Esophagus squamous epithelium (tissue), 5 donors: ENCODE measurements around the gene RALY. TPM values are rescaled to one million over a fixed set of nuclear protein-coding genes. Genes with fewer than 3 reads are reported as not detected.
A peak's percentile ranks its signal among the peaks of the same experiment; 100 is the strongest.

ENCODE experiments used
- DNase-seq: peaks from one replicate; lab custom pipeline; 2025; lab: John Stamatoyannopoulos, UW
- H3K27ac ChIP-seq, 4 donors: fragments of 200-600 bp; sonication (generic); one replicate each; pipeline ENCODE4 v1.5.1; 2016 to 2019; ENCODE audit warnings: mild to moderate bottlenecking in 1 of 4
- H3K27me3 ChIP-seq, 4 donors: fragments of 200-600 bp; sonication (generic); 1 replicate in 3 of 4; 2 replicates in 1 of 4; pipeline versions ENCODE4 v1.5.1 to v1.6.0; 2017 to 2021; ENCODE audit warnings: antibody characterized with exemption in 1 of 4
- H3K36me3 ChIP-seq, 3 donors: fragments of 200-600 bp; sonication (generic); one replicate each; pipeline ENCODE4 v1.5.1; 2016 to 2019
- H3K4me1 ChIP-seq, 3 donors: fragments of 200-600 bp; sonication (generic); one replicate each; pipeline ENCODE4 v1.5.1; 2017 to 2019
- H3K4me3 ChIP-seq, 4 donors: fragments of 200-600 bp; sonication (generic); 1 replicate in 3 of 4; 2 replicates in 1 of 4; pipeline ENCODE4 v1.5.1; 2016 to 2019; ENCODE audit warnings: mild to moderate bottlenecking in 2 of 4, moderate library complexity in 1 of 4
- H3K9me3 ChIP-seq, 3 donors: fragments of 200-600 bp; sonication (generic); one replicate each; pipeline ENCODE4 v1.5.1; 2016 to 2019
- CTCF ChIP-seq, 6 experiments: fragments of 450-650 bp in 4 of 6; fragments of 200-600 bp in 2 of 6; sonication (generic) in 2 of 6; IDR thresholded peaks; one replicate each; pipeline ENCODE4 v1.5.1; 2016 to 2019; ENCODE audit warnings: antibody characterized with exemption in 6 of 6, mild to moderate bottlenecking in 4 of 6, moderate library complexity in 4 of 6
- POLR2A ChIP-seq, 4 donors: fragments of 450-650 bp; IDR thresholded peaks; one replicate each; pipeline ENCODE4 v1.6.1; 2017; ENCODE audit warnings: antibody characterized with exemption in 4 of 4, mild to moderate bottlenecking in 4 of 4, moderate library complexity in 3 of 4
- WGBS, 2 donors: methylation state at CpG; one replicate each; pipeline ENCODE4 v1.1.5; 2018; 5-methylcytosine and 5-hydroxymethylcytosine counted together
- intact Hi-C: fragments of 100-400 bp; cut with DNase I; formaldehyde crosslinking; loops from one replicate; pipeline ENCODE4 v1.15.0; 2022
- total RNA-seq, 4 donors: library from RNA; depleted of rRNA; stranded (reverse); fragments of >200 nt; gene quantifications; one replicate each; pipeline ENCODE4 v1.1.0, GENCODE V29; 2016
- donor health status: DM: yes; HTN: yes; CAD: no.

The RALY gene
- total RNA-seq, 4 donors from 2014 or later: 70.3 to 100 (median 88.2) TPM

DNA sequence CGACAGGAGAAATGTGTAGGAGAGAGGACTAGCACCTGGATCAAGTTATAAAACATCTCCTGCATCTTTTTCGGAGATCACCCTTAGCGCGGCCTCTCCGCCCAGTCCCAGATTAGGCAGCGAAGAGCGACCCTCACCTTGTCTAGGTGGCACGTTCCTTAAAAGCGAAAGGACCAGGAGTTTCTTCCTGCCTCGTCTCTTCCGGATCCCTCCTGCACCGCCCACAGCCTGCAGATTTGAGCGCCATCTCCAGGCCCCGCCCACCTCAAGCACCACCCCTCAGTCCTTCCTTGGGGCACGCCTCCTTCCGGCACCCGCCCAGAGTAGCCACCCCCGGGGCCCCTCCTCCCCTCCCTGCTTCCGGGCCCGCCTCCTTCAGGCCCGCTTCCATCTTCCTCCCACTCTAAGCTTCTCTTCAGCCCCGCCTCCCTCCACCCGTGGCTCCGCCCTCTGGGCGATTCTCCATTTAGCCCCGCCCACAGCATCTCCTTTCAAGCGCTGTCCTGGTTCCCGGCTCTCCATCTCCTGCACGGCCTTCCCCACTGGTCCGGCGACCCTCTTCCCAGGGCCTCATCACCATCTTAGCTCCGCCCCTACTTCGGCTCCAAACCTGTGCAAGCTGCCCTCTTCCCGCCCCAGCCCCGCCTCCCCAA lies 662 bp upstream of the RALY start:
- peak overlapping the region; percentile 77 to 95 (median 88) for H3K4me3 ChIP-seq
- H3K27me3 ChIP-seq: no peaks in the 10 kb centered on the region
- H3K36me3 ChIP-seq: peaks cover 0 to 6% (median 0%) of the 10 kb centered on the region in 3 donors
- peak overlapping the region; percentile 98 to 100 (median 98) for H3K27ac ChIP-seq
- peak in 3 of 4 donors; percentile 40 to 66 (median 46) for TF ChIP-seq POLR2A (IDR thresholded peaks at IDR 0.05)
- no peak for TF ChIP-seq CTCF (IDR thresholded peaks at IDR 0.05)
- WGBS, 2 donors: 0 to 2% methylated on average over 29 to 31 of the region's 35 CpGs
- intact Hi-C loops: no loop called here
- no peaks in the 10 kb centered on the region for H3K9me3 ChIP-seq
- H3K4me1 ChIP-seq: peaks cover 10 to 57% (median 37%) of the 10 kb centered on the region in 3 donors
- peak; percentile 96 for DNase-seq

- no peaks in the 10 kb centered on the region for H3K27me3 ChIP-seq
- H3K4me1 ChIP-seq: peaks cover 10 to 70% (median 46%) of the 10 kb centered on the region in 3 donors
- intact Hi-C loops: no loop called here
- 0% methylated on average over 8 to 18 of the region's 57 CpGs for whole genome bisulfite sequencing, 2 donors
- H3K4me3 ChIP-seq: peak overlapping the region; percentile 77 to 95 (median 88)
- peak; percentile 26 for DNase-seq
- peak overlapping the region; percentile 98 to 100 (median 98) for H3K27ac ChIP-seq
- TF ChIP-seq POLR2A (IDR thresholded peaks at IDR 0.05): no peak
- TF ChIP-seq CTCF (IDR thresholded peaks at IDR 0.05): no peak
- H3K36me3 ChIP-seq: peaks cover 0 to 6% (median 0%) of the 10 kb centered on the region in 3 donors
- H3K9me3 ChIP-seq: no peaks in the 10 kb centered on the region
Measured at GRCh38 chr20:33994222-33994913, 657 bp downstream of the RALY start.

GRCh38 chr20:33995053-33995831 lies 1.5 kb downstream of the RALY start:
- Histone ChIP-seq H3K4me1 (peaks cover 10 to 79% (median 55%) of the 10 kb centered on the region in 3 donors), H3K36me3 (peaks cover 0 to 6% (median 0%) of the 10 kb centered on the region in 3 donors), H3K27ac (peak overlapping the region; percentile 98 to 100 (median 98)), H3K9me3 (no peaks in the 10 kb centered on the region), H3K4me3 (peak overlapping the region; percentile 77 to 95 (median 88)), H3K27me3 (no peaks in the 10 kb centered on the region)
- WGBS, 2 donors: 11 to 12% methylated on average over 8 of the region's 8 CpGs
- intact Hi-C loops: no loop called here
- TF ChIP-seq POLR2A (IDR thresholded peaks at IDR 0.05) (no peak), CTCF (IDR thresholded peaks at IDR 0.05) (no peak)
- DNase-seq: no peak

DNA sequence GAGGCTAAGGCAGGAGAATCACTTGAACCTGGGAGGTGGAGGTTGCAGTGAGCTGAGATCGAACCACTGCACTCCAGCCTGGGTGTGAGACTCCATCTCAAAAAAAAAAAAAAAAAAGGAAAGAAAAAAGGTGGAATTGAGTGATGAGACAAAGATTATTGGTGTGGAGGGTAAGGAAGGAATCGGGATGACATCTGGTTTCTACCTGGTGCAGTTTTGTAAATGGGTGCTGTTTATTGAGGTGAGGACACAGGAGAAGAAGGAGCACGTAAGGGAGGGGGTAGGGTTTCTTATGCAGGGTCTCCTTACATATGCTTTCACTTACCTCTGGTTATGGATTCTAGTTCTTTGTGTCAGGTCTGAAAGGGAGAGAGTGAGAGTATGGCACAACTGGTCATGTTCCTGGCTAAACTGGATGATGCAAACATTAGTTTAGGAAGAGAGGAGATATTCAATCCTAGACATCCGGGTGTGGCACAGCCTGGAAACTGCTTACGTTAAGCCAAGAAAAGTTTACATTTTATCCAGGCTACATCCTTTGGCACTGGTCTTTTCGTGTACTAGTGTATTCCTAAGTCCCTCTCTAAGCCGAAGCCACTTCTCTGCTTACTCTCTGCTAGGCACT lies 5.4 kb downstream of the RALY start:
- Histone ChIP-seq H3K27me3 (no peaks in the 10 kb centered on the region), H3K4me1 (peaks cover 0 to 80% (median 58%) of the 10 kb centered on the region in 3 donors), H3K4me3 (no peak overlapping the region), H3K27ac (no peak overlapping the region), H3K9me3 (no peaks in the 10 kb centered on the region), H3K36me3 (peaks cover 0 to 6% (median 0%) of the 10 kb centered on the region in 3 donors)
- 74 to 78% methylated on average over 7 of the region's 7 CpGs for WGBS, 2 donors
- no peak for TF ChIP-seq CTCF (IDR thresholded peaks at IDR 0.05)
- no peak for TF ChIP-seq POLR2A (IDR thresholded peaks at IDR 0.05)
- DNase-seq: no peak
- intact Hi-C loops: no loop called here
